ENCODE data around the gene STH.

The STH gene

GRCh38 chr17:45985447-45985846 is 13.6 kb upstream of the STH start:
- no peak for DNase-seq (ENCODE audit: low spot score)

- DNase-seq (ENCODE audit: low spot score): no peak
Measured at GRCh38 chr17:45986056-45986455, 13.0 kb upstream of the STH start.

- DNase-seq (ENCODE audit: low spot score): no peak
Measured at GRCh38 chr17:45987706-45988105, 11.3 kb upstream of the STH start.

- no peak for DNase-seq (ENCODE audit: low spot score)
Measured at GRCh38 chr17:45989759-45990158, 9.3 kb upstream of the STH start.

GRCh38 chr17:45990886-45991285 is 8.2 kb upstream of the STH start:
- DNase-seq (ENCODE audit: low spot score): no peak

GRCh38 chr17:45991341-45991740 is 7.7 kb upstream of the STH start:
- DNase-seq (ENCODE audit: low spot score): no peak

- no peak for DNase-seq (ENCODE audit: low spot score)
Measured at GRCh38 chr17:45992175-45992574, 6.9 kb upstream of the STH start.

- no peak for DNase-seq (ENCODE audit: low spot score)
Measured at GRCh38 chr17:45992904-45993303, 6.1 kb upstream of the STH start.

- no peak for DNase-seq (ENCODE audit: low spot score)
Measured at GRCh38 chr17:45993962-45994627, 5.0 kb upstream of the STH start.

- no peak for DNase-seq (ENCODE audit: low spot score)
Measured at GRCh38 chr17:45994987-45995386, 4.1 kb upstream of the STH start.

- no peak for DNase-seq (ENCODE audit: low spot score)
Measured at GRCh38 chr17:45995627-45996270, 3.3 kb upstream of the STH start.

GRCh38 chr17:45996282-45996937 is 2.6 kb upstream of the STH start:
- no peak for DNase-seq (ENCODE audit: low spot score)

GRCh38 chr17:45997166-45997565 is 1.9 kb upstream of the STH start:
- DNase-seq (ENCODE audit: low spot score): no peak

GRCh38 chr17:45997624-45998023 is 1.4 kb upstream of the STH start:
- no peak for DNase-seq (ENCODE audit: low spot score)

- no peak for DNase-seq (ENCODE audit: low spot score)
Measured at GRCh38 chr17:45999900-46000290, 845 bp downstream of the STH start.

- DNase-seq (ENCODE audit: low spot score): no peak
Measured at GRCh38 chr17:46000292-46000691, 1.2 kb downstream of the STH start.

- DNase-seq (ENCODE audit: low spot score): no peak
Measured at GRCh38 chr17:46000757-46001156, 1.7 kb downstream of the STH start.

GRCh38 chr17:46001390-46002310 is 2.6 kb downstream of the STH start:
- DNase-seq (ENCODE audit: low spot score): peak; percentile 46

- peak; percentile 92 for DNase-seq (ENCODE audit: low spot score)
Measured at GRCh38 chr17:46002311-46002972, 3.4 kb downstream of the STH start.

GRCh38 chr17:46002973-46003316 is 3.9 kb downstream of the STH start:
- no peak for DNase-seq (ENCODE audit: low spot score)

- DNase-seq (ENCODE audit: low spot score): peak; percentile 58
Measured at GRCh38 chr17:46003907-46004748, 5.1 kb downstream of the STH start.

Data from D341Med (cell line).